Stimulated activated CD8-positive, alpha-beta memory T cell treated with anti-CD3 and anti-CD28 coated beads, Interleukin-15, amount 100 ng/mL, for 24 hours (primary cell): Measurements from ENCODE around the gene MISP.
"Not testable (repeated sequence)": the region's sequence is repeated elsewhere in the genome, so short reads cannot be mapped to it uniquely, and the experiment has no call there.

ENCODE experiments used
- DNase-seq: peaks from one replicate; pipeline ENCODE4 v3.0.0-alpha.2; 2020; ENCODE audit warnings: low read depth

Gene MISP

DNA sequence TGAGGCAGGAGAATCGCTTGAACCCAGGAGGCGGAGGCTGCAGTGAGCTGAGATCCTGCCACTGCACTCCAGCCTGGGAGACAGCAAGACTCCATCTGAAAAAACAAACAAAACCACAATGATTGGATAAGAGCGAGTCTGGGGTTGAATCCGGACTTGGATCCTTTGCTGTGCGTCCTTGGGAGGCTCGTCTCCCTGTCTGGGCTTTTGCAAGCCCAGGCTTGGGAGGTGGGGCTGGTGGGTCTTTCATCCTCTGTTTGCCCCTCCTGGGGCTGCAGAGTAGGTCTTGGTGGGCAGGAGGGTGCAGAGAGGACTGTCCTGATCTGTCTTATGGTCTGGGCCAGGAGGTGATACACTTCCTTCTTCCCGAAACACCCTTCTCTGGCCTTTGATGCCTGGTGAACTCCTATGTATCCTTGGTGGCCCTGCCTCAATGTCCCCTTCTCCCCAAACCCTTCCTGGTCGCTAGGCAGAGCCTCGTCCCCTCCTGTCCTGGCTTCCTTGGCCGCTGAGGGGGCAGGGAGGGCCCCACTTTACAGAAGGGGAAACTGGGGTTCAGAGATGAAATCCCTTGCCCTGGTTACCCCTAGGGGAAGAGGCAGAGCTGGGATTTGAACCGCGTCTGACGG is 25.3 kb upstream of the MISP start:
- no peak for DNase-seq

DNA sequence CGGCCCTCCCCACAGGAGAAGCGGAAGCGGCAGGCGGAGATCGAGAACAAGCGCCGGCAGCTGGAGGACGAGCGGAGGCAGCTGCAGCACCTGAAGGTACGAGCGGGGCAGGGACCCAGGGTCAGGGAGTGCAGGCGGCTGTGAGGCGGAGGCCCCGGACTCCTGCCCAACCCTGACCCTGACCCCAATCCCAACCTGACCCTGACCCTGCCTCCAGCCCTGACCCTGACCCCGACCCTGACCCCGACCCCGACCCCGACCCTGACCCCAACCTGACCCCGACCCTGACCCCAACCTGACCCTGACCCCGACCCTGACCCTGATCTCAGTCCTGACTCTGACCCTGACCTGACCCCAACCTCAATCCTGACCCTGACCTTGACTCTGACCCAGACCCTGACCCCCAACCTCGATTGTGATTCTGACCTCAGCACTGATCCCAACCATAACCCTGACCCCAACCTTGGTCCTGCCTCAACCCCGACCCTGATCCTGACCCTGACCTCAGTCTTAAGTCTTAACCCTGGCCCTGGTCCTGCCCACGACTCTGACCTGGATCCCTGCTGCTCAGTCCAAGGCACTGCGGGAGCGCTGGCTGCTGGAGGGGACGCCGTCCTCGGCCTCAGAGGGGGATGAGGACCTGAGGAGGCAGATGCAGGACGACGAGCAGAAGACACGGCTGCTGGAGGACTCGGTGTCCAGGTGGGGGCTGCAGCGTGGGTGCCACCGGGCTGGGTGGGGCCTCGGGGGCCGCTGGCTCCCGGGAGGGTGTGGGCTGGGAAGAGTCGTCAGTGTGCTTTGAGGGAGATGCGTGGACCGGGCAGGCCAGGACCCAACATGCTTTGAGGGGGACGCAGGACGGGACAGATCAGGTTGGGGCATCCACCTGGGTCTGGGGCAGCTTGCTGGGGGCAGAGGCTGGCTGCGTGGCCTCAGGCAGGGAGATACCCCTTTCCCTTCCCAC is 23.6 kb upstream of the MISP start:
- DNase-seq, result no peak

DNA sequence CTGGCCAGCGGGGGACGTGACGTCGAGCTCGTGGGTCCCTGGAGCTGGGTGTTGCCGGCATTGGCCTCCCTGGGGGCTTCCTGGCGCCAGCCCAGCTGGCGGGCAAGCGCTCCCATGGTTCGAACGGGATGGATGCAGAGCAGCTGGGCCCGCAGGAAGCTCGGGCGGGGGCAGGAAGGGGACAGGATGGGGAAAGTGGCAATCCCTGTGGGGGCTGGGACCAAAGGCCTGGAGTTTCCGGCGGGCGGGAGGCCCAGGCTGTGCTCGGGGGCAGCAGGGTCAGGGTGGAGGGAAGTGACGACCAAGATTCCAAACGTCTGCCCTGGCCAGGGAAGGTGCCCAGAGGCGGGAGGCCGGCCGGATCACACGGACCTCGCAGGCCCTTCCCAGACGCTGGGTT is 22.9 kb upstream of the MISP start:
- no peak for DNase-seq

DNA sequence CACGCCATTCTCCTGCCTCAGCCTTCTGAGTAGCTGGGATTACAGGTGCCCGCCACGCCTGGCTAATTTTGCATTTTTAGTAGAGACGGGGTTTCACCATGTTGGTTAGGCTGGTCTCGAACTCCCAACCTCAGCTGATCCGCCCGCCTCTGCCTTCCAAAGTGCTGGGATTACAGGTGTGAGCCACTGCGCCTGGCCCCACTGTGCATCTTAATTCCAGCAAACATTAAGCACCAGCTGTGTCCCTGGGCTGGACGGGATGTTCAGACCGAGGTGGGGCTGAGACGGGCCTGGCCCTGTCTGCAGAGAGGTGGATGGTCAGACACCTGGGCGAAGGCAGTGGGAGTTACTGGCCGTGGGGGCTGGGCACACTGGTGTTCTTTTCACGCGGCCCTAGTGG is 21.3 kb upstream of the MISP start:
- not testable (repeated sequence) for DNase-seq

DNA sequence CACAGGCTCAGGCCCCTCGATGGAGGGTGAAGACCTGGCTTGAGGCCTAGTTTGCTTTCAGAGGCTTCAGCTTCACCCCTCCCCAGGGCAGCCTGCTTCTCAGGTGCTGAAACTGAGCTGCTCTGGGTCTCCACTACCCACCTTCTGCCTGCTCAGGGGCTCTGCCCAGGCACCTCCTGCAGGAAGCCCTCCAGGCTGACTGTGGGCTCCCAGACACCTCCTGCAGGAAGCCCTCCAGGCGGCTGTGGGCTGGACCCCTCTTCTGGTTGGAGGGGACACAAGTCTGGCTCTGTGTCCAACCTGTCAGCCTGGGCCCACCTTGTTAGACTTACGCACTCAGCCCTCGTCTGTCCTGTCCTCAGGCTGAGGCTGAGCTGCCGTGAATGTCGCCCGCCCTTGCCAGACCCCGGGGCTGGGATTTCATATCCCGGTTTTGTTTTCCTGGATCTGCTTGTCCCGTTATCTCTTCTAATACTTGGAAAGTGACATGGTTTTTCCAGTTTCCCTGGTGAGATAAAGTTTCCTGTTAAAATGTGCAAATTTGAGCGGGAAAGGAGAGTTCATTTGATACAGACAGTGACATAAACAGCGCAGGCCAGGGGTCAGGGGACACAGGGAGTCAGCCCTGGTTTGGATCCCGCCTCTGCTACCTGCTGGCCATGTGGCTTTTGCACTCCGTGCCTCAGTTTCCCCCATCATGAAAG is 20.8 kb upstream of the MISP start:
- no peak for DNase-seq

DNA sequence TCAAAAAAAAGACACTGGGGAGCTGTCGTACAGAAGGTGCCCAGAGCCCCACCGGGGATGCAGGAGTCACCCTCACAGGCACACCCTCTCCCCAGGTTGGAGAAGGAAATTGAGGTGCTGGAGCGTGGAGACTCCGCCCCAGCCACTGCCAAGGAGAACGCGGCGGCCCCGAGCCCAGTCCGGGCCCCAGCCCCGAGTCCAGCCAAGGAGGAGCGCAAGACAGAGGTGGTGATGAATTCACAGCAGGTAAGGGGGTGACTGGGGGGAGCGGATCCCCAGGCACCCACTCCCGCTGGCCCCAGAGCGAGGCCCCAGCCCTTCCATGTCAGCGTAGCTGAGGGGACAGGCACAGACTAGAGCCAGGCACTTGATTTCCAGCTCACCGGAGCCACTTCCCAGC is 19.9 kb upstream of the MISP start:
- DNase-seq, result no peak

DNA sequence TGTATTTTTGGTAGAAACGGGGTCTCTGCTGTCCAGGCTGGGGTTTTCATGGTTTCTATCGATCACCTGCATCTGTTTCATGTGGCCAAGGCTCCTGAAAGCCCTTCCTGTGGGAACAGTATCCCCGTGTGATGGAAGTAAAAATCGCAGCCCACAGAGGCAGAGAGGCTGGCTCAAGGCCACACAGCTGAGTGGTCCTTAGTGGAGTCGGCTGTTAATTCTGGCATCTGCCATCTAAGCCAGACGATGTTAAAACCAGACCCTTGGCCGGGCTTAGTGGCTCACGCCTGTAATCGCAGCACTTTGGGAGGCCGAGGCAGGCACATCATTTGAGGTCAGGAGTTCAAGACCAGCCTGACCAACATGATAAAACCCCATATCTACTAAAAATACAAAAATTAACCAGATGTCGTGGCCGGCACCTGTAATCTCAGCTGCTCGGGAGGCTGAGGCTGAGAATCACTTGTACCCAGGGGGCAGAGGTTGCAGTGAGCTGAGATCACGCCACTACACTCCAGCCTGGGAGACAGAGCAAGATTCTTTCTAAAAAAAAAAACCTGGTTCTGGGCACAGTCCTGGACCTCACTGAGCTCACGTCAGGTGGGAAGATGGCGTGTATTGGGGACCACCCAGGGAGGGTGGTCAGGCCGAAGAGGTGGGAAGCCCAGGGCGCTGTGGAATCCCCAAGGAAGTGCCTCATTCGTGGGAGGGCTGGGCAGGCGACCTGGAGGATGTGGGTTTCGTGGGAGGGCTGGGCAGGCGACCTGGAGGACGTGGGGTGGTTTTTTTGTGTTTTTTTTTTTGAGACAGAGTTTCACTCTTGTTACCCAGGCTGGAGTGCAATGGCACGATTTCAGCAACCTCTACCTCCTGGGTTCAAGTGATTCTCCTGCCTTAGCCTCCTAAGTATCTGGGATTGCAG is 18.5 kb upstream of the MISP start:
- DNase-seq, result no peak

DNA sequence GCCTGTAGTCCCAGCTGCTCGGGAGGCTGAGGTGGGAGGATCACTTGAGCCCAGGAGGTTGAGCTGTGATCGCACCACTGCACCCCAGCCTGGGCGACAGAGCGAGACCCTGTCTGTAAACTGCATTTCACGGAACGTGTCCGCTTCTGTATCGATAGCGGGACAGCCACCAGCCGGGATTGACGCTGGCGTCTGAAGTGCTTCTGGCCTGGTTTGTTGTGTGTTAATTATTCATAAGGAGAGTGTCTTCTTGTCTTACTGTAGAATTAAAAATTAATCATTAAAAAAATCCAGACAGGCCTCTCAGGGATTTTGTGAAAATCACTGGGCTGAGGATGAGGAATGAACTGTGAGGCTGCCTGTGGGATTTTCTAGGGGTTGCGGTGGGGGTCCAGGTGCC is 16.2 kb upstream of the MISP start:
- DNase-seq, result no peak

DNA sequence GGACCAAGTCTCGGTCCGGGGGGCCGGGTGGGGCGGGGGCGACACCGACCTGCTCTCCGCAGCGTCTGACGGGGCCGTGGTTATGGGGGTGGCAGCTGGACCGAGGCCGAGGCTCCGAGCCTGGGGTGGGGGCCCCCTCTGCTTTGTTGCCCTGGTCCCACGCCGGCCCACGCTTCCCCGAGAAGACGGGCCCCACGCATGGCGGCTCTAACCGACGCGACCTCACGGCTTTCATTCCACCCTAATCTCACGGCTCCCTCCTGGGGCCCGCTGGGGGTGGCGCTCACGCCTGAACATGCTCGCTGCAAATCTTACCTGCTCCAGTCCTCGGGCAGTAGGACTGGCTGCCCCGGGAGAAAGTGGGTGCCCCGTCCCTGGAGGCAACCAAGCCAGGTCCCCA is 14.8 kb upstream of the MISP start:
- DNase-seq, result no peak

DNA sequence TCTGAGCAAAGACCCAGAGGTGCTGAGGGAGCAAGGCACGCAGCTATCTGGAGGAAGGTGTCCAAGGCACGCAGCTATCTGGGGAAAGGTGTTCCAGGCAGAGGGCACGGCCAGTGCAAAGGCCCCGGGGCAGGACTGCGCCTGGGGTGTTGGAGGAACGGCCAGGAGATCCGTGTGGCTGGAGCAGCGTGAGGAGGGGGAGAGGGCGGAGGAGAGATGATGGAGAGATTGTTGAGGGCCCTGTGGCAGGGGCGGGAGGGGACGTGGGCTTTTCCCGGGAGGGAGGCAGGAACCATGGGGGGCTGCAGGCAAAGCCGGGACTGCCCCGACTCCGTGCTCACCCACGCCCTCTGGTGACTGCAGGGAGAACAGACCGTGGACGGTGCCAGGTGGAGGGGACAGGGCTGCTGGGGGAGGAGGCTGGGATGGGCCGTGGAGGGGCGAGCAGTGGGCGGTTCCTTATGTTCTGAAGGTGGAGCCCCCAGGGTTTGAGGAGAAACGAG is 13.3 kb upstream of the MISP start:
- peak; percentile 29 for DNase-seq

DNA sequence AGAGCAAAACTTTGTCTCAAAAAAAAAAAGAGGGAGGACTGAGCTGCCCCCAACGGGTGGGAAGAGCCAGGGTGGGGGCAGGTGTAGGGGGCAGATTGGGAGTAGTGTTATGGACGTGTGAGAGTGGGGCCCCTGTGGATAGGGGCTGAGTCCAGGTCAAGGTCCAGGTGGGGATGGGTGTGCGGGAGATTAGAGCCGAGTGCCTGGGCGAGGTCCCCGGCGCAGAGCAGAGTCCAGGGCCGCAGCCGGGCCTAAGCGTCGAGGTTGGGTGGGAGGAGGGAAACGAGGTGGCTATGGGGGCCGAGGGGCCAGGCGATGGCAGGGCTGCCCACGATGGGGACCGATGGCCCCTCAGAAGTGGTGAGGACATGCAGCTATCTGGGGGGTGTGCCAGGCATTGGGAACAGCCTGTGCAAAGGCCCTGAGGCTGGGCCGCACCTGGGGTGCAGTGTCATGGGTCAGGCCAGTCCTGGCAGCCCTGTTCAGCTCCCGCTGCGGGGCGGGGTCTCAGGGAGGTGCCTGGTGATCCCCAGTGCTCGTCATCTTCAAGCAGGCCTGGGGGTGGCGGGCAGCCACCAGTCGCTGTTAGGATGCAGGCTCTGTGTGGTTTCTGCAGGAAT is 12.3 kb upstream of the MISP start:
- DNase-seq, result no peak

DNA sequence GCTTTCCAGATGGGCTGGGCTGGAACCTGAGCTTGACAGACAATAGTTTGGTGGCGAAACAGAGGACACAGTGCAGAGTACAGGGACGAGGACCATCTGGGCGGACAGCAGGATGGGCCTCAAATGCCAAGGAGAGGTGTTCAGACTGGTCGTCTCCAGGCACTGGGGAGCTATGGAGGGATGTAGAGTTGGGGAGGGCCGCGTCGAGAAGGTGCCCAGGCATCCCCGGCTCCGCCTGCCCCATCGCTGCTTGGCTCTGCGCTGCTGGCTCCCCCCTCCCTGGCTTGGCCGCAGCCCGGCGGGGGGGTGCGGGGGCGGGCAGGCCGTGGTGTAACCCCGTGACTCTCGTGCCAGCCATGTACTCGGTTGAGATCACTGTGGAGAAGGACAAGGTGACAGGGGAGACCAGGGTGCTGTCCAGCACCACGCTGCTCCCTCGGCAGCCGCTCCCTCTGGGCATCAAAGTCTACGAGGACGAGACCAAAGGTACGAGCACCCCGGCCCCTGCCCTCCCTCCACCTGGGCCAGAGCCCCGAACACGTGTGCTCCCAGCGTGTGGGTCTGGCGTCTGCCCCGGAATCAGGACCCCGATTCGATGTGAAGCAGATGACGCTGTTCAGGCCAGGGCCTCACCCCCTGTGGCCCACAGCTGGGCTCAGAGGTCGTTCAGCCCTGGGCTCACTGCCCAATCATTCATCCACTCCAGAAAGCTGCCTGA is 10.8 kb upstream of the MISP start:
- no peak for DNase-seq

DNA sequence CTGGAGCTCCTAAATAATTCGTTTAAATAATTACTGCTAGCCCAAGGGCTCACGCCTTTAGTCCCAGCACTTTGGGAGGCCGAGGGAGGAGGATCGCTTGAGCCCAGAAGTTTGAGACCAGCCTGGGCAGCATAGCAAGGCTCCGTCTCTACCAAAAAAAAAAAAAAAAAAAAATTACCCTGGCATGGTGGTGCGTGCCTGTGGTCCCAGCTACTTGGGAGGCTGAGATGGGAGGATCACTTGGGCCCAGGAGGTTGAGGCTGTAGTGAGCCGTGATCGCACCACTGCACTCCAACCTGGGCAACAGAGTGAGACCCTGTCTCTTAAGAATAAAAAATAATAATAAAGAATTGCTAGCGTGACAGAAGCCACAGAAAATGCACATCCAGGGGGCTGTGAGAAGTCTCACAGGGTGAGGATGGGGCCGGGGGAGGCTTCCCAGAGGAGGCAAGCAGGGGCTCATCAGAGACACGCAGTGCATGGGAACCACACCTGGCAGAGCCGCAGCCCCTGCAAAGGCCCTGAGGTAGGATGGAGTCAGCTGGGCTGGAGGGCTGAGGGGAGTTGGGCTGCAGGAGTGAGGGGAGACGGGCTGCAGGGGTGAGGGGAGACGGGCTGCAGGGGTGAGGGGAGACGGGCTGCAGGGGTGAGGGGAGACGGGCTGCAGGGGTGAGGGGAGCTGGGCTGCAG is 10.0 kb upstream of the MISP start:
- not testable (repeated sequence) for DNase-seq

DNA sequence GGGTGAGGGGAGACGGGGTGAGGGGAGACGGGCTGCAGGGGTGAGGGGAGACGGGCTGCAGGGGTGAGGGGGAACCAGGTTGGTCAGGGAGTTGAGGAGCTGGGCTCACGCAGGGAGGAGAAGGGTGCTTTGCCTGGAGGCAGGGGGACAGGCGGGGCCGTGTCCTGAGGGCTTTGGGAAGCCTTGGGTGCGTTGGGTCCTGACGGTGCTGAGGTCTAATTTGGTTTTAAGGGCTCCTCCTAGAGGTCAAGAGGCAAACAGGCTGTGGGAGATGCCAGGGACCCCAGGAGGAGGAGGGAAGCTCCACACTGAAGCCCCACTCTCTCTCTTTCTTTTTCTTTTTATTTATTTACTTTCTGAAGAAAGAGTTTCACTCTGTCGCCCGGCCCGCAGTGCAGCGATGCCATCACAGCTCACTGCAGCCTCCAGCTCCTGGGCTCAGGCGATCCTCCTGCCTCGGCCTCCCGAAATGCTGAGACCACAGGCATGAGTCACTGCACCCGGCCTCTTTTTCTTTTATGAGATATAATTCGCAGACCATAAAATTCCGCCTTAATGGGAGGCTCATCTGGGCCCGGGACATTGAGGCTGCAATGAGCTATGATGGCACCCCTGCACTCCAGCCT is 9.3 kb upstream of the MISP start:
- no peak for DNase-seq

DNA sequence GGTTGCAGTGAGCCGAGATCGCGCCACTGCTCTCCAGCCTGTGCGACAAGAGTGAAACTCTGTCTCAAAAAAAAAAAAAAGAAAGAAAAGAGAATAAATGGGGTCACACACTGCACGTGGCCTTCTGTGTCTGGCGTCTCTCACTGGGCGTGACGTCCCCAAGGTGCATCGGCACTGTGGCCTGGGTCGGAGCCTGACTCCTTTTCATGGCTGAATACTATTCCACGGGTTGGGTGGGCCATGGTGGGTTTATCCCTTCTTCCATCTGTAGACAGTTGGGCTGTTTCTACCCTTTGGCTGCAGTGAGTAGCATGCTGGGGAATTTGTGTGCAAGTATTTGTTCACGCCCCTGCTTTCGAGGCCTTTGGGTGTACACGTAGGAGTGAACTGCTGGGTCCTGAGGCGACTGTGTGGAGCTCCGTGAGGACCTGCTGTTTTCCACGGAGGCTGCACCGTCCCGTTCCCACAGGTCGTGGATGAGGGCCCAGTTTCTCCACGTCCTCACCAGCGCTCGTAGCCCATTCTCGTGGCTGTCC is 8.3 kb upstream of the MISP start:
- no peak for DNase-seq

DNA sequence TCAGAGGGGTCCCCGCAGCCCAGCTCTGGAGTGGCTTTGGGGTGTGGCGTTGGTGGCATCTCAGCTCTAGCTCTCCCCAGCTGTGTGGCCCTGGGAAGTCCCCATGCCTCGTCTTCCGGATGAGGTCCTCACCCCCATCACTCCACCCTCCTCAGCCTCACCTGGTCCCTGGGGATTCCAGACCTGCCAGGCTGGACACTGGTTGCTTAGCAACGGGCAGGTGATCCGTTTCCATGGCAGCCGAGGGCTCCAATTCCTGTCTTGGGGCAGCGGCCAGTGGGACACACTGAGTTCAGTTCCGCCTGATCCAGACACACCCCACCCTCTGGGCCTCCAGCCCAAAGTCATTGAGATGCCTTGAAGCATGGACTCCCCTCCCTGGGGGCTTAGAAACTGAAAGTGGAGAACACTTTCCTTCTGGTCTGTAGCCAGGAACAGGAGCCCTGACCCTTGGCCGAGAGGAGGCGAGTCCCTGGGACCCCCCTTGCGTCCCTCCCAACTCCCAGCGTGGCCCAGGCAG is 7.7 kb upstream of the MISP start:
- DNase-seq, result no peak

DNA sequence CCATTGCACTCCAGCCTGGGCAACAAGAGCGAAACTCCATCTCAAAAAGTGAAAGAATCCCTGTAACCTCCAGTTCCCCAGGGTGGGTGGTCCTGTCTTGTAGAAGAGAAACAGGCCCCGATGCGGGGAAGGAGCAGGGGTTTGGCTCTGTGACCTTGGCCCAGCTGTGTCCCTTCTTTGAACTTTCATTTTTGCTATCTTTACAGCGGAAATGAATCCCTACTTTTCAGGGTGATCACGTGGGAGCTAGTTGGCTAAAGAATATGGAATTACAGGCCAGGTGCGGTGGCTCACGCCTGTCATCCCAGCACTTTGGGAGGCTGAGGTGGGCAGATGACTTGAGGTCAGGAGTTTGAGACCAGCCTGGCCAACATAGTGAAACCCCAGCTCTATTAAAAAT is 5.8 kb upstream of the MISP start:
- DNase-seq, result not testable (repeated sequence)

DNA sequence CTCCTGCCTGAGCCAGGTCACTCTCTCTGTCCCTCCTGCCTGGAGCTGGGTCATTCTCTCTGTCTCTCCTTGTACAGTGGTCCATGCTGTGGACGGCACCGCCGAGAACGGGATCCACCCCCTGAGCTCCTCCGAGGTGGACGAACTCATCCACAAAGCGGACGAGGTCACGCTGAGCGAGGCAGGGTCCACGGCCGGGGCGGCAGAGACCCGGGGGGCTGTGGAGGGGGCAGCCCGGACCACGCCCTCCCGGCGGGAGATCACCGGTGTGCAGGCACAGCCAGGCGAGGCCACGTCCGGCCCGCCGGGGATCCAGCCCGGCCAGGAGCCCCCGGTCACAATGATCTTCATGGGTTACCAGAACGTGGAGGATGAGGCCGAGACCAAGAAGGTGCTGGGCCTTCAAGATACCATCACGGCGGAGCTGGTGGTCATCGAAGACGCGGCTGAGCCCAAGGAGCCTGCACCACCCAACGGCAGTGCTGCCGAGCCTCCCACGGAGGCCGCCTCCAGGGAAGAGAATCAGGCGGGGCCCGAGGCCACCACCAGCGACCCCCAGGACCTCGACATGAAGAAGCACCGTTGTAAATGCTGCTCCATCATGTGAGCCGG is 4.6 kb upstream of the MISP start:
- DNase-seq, result no peak
